Ovary (tissue), 9 donors: ENCODE measurements around the gene SLC13A2. TPM values are rescaled to one million over a fixed set of nuclear protein-coding genes. Genes with fewer than 3 reads are reported as not detected.

Experiments used
- DNase-seq, 5 donors: peaks; one replicate each; pipeline ENCODE4 v3.0.0-alpha.2; 2019 to 2020
- H3K27ac ChIP-seq, 2 donors: fragments of 200-600 bp; one replicate each; pipeline versions ENCODE4 v1.5.1 to v1.8.0; 2019 to 2022
- H3K27me3 ChIP-seq: fragments of 200-600 bp; one replicate; pipeline ENCODE4 v1.8.0; 2022
- H3K36me3 ChIP-seq: fragments of 200-600 bp; sonication (generic); one replicate; pipeline ENCODE4 v1.5.1; 2019
- H3K4me1 ChIP-seq: one replicate; pipeline ENCODE4 v1.8.1; 2013; ENCODE audit warnings: mild to moderate bottlenecking, moderate library complexity; ENCODE audit not compliant: insufficient read depth
- H3K4me3 ChIP-seq: fragments of 200-600 bp; sonication (generic); one replicate; pipeline ENCODE4 v1.5.1; 2017
- H3K9me3 ChIP-seq, 2 donors: fragments of 200-600 bp in 1 of 2; sonication (generic) in 1 of 2; one replicate each; pipeline versions ENCODE4 v1.5.1 to v1.8.1; 2013 to 2019; ENCODE audit warnings: mild to moderate bottlenecking in 1 of 2, moderate library complexity in 1 of 2
- CTCF ChIP-seq, 3 donors: fragments of 450-650 bp in 2 of 3; fragments of 200-600 bp in 1 of 3; IDR thresholded peaks; one replicate each; pipeline versions ENCODE4 v1.5.1 to v1.8.0; 2016 to 2022; ENCODE audit warnings: antibody characterized with exemption in 3 of 3, mild to moderate bottlenecking in 1 of 3
- EP300 ChIP-seq: sonication (generic); formaldehyde crosslinking; IDR thresholded peaks from one replicate; pipeline ENCODE4 v1.6.1; 2017; ENCODE audit warnings: antibody characterized with exemption
- POLR2A ChIP-seq: fragments of 450-650 bp; IDR thresholded peaks from one replicate; pipeline ENCODE4 v1.6.1; 2017; ENCODE audit warnings: antibody characterized with exemption, mild to moderate bottlenecking, moderate library complexity
- WGBS, 3 donors: extraction: QIAGEN DNeasy Blood & Tissue Kit in 1 of 3; methylation state at CpG; one replicate each; pipeline versions ENCODE4 v1.1.5 to v1.1.7; 2013 to 2017; 5-methylcytosine and 5-hydroxymethylcytosine counted together
- intact Hi-C, 4 donors: fragments of 100-400 bp; cut with DNase I; formaldehyde crosslinking; loops; one replicate each; pipeline versions ENCODE4 v1.11.0 to v1.15.1; 2022 to 2023
- polyA plus RNA-seq, 2 donors: library from polyadenylated mRNA; stranded (reverse); fragments of 200-250 nt in 1 of 2; fragments of 350-450 nt in 1 of 2; fragmentation: Illumina TruSeq in 1 of 2; extraction: RNeasy Lipid Tissue Mini Kit (QIAGEN cat#74804) in 1 of 2; gene quantifications; one replicate each; pipeline ENCODE4 v1.2.3, GENCODE V29; 2013 to 2014
- total RNA-seq, 7 donors: library from RNA; depleted of rRNA in 2 of 7; stranded (reverse); fragments of >200 nt in 2 of 7; fragmentation: NEBNext Ultra II Directional in 3 of 7; extraction: Animal tissue kit (Norgen Biotek cat#: 25700) in 3 of 7; gene quantifications; one replicate each; pipeline versions ENCODE4 v1.1.0 to v1.2.4, GENCODE V29; 2016 to 2023
- donor health status: DM: no; HTN: no; CAD: no; lungs with moderate emphysema.
- donor health status: DM: no; HTN: no; CAD: no.
- donor health status: Bipolar disorder and iron deficiency.
- donor health status: DM: yes; HTN: yes; CAD: no.
- donor health status: DM: no; HTN: no; CAD: no.
- donor health status: DM: yes; HTN: yes; CAD: no.

The SLC13A2 gene
- total and polyA plus RNA-seq, 9 donors: 0.95 TPM; not detected in 8

GRCh38 chr17:28532050-28532960, 58.9 kb downstream of the SLC13A2 start:
- TF ChIP-seq EP300 (no peak), POLR2A (no peak), CTCF (IDR thresholded peaks at IDR 0.05) (no peak)
- DNase-seq: no peak
- WGBS, 3 donors: 60 to 74% (median 67%) methylated on average over 7 of the region's 7 CpGs
- Histone ChIP-seq H3K27ac (no peak overlapping the region), H3K4me1 (no peaks in the 10 kb centered on the region), H3K4me3 (no peak overlapping the region), H3K9me3 (no peaks in the 10 kb centered on the region), H3K36me3 (no peaks in the 10 kb centered on the region), H3K27me3 (no peaks in the 10 kb centered on the region)
- intact Hi-C loops: no loop called here

GRCh38 chr17:28533091-28533807, 59.8 kb downstream of the SLC13A2 start:
- TF ChIP-seq POLR2A (no peak), EP300 (no peak), CTCF (IDR thresholded peaks at IDR 0.05) (no peak)
- Histone ChIP-seq H3K4me1 (no peaks in the 10 kb centered on the region), H3K4me3 (no peak overlapping the region), H3K27ac (no peak overlapping the region), H3K36me3 (no peaks in the 10 kb centered on the region), H3K27me3 (no peaks in the 10 kb centered on the region), H3K9me3 (no peaks in the 10 kb centered on the region)
- no peak for DNase-seq
- WGBS, 3 donors: 74 to 76% (median 75%) methylated on average over 16 of the region's 16 CpGs
- intact Hi-C loops: no loop called here

GRCh38 chr17:28534740-28535375, 61.4 kb downstream of the SLC13A2 start:
- H3K27ac ChIP-seq: no peak overlapping the region
- no peaks in the 10 kb centered on the region for H3K9me3 ChIP-seq
- intact Hi-C loops: no loop called here
- no peak overlapping the region for H3K4me3 ChIP-seq
- DNase-seq: no peak
- H3K27me3 ChIP-seq: no peaks in the 10 kb centered on the region
- no peaks in the 10 kb centered on the region for H3K4me1 ChIP-seq
- 77 to 85% (median 80%) methylated on average over 11 of the region's 11 CpGs for whole genome bisulfite sequencing, 3 donors
- no peaks in the 10 kb centered on the region for H3K36me3 ChIP-seq
- TF ChIP-seq POLR2A (no peak), CTCF (IDR thresholded peaks at IDR 0.05) (no peak), EP300 (no peak)

- Histone ChIP-seq H3K27me3 (no peaks in the 10 kb centered on the region), H3K9me3 (no peaks in the 10 kb centered on the region), H3K4me1 (no peaks in the 10 kb centered on the region), H3K36me3 (no peaks in the 10 kb centered on the region), H3K4me3 (no peak overlapping the region), H3K27ac (no peak overlapping the region)
- TF ChIP-seq POLR2A: no peak
- no peak for TF ChIP-seq EP300
- no peak for TF ChIP-seq CTCF (IDR thresholded peaks at IDR 0.05)
- 55 to 65% (median 58%) methylated on average over 9 of the region's 9 CpGs for WGBS, 3 donors
- intact Hi-C loops: no loop called here
- DNase-seq: no peak
Observed at GRCh38 chr17:28536532-28537218, 63.2 kb downstream of the SLC13A2 start.
